ENCODE measurements around the gene CCM2. TPM values are rescaled to one million over a fixed set of nuclear protein-coding genes. Genes with fewer than 3 reads are reported as not detected.

CCM2 gene
- total RNA-seq, 2 experiments from 2014 or later: 58.9 to 89.1 TPM

GRCh38 chr7:45122975-45123860, 123.2 kb downstream of the CCM2 start:
- POLR2A ChIA-PET: interaction anchor here (0.6 to 2.2 kb wide), 4 partner anchors 9 to 141 kb away, joined by 3 to 7 read pairs (median 3); partner anchors contain the start of gene TBRG4
- Histone ChIP-seq H4K20me1 (ENCODE audit: insufficient read depth, low read length) (no peaks in the 10 kb centered on the region), H3K4me3 (ENCODE audit: low read depth, low read length, poor library complexity, severe bottlenecking) (no peak overlapping the region), H3K27ac (ENCODE audit: low read depth, low read length, poor library complexity, severe bottlenecking) (no peak overlapping the region), H3K9me3 (ENCODE audit: low read length) (no peaks in the 10 kb centered on the region), H3K4me2 (ENCODE audit: low read length) (no peak overlapping the region), H3K36me3 (ENCODE audit: insufficient read depth, low read length) (no peaks in the 10 kb centered on the region), H3K9me2 (ENCODE audit: insufficient read depth, low read length) (no peaks in the 10 kb centered on the region), H3K79me2 (ENCODE audit: insufficient read depth, low read depth, low read length) (no peaks in the 10 kb centered on the region), H2AFZ (ENCODE audit: low read length) (peak overlapping the region; percentile 59), H3K4me1 (ENCODE audit: insufficient read depth, low read length, poor library complexity, severe bottlenecking) (peaks cover 18% of the 10 kb centered on the region)
- no peak for DNase-seq (ENCODE audit: low spot score)
- CTCF ChIA-PET (ENCODE audit: unreplicated experiment): no interaction called here
- intact Hi-C loops (cut with micrococcal nuclease; ENCODE audit: unreplicated experiment): no loop called here
- TF ChIP-seq, protein P1, sequence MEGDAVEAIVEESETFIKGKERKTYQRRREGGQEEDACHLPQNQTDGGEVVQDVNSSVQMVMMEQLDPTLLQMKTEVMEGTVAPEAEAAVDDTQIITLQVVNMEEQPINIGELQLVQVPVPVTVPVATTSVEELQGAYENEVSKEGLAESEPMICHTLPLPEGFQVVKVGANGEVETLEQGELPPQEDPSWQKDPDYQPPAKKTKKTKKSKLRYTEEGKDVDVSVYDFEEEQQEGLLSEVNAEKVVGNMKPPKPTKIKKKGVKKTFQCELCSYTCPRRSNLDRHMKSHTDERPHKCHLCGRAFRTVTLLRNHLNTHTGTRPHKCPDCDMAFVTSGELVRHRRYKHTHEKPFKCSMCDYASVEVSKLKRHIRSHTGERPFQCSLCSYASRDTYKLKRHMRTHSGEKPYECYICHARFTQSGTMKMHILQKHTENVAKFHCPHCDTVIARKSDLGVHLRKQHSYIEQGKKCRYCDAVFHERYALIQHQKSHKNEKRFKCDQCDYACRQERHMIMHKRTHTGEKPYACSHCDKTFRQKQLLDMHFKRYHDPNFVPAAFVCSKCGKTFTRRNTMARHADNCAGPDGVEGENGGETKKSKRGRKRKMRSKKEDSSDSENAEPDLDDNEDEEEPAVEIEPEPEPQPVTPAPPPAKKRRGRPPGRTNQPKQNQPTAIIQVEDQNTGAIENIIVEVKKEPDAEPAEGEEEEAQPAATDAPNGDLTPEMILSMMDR (conservative IDR thresholded peaks at IDR 0.05; ENCODE audit: low read length): no peak
- TF ChIP-seq EZH2phosphoT487 (IDR thresholded peaks at IDR 0.05; ENCODE audit: borderline replicate concordance, low read depth, low read length): no peak
- BruUV-seq (replicated peaks): no TSS peak

GRCh38 chr7:45123913-45124710, 124.1 kb downstream of the CCM2 start:
- no peak overlapping the region for H3K27ac ChIP-seq (ENCODE audit: low read depth, low read length, poor library complexity, severe bottlenecking)
- DNase-seq (ENCODE audit: low spot score): no peak
- peak overlapping the region; percentile 59 for H2AFZ ChIP-seq (ENCODE audit: low read length)
- TF ChIP-seq EZH2phosphoT487 (IDR thresholded peaks at IDR 0.05; ENCODE audit: borderline replicate concordance, low read depth, low read length): no peak
- BruUV-seq (replicated peaks): no TSS peak
- no peaks in the 10 kb centered on the region for H3K36me3 ChIP-seq (ENCODE audit: insufficient read depth, low read length)
- no peaks in the 10 kb centered on the region for H3K9me2 ChIP-seq (ENCODE audit: insufficient read depth, low read length)
- no peaks in the 10 kb centered on the region for H4K20me1 ChIP-seq (ENCODE audit: insufficient read depth, low read length)
- no peaks in the 10 kb centered on the region for H3K79me2 ChIP-seq (ENCODE audit: insufficient read depth, low read depth, low read length)
- ChIA-PET POLR2A (interaction anchor here (0.6 to 2.2 kb wide), 5 partner anchors 10 to 370 kb away, joined by 3 to 7 read pairs (median 3); partner anchors contain the start of gene TBRG4), CTCF (ENCODE audit: unreplicated experiment) (no interaction called here)
- peaks cover 9% of the 10 kb centered on the region for H3K4me1 ChIP-seq (ENCODE audit: insufficient read depth, low read length, poor library complexity, severe bottlenecking)
- no peak overlapping the region for H3K4me3 ChIP-seq (ENCODE audit: low read depth, low read length, poor library complexity, severe bottlenecking)
- H3K9me3 ChIP-seq (ENCODE audit: low read length): no peaks in the 10 kb centered on the region
- intact Hi-C loops (cut with micrococcal nuclease; ENCODE audit: unreplicated experiment): no loop called here
- no peak overlapping the region for H3K4me2 ChIP-seq (ENCODE audit: low read length)

GRCh38 chr7:45125193-45125904, 125.3 kb downstream of the CCM2 start:
- Histone ChIP-seq H3K27ac (ENCODE audit: low read depth, low read length, poor library complexity, severe bottlenecking) (no peak overlapping the region), H3K4me3 (ENCODE audit: low read depth, low read length, poor library complexity, severe bottlenecking) (no peak overlapping the region), H3K9me3 (ENCODE audit: low read length) (no peaks in the 10 kb centered on the region), H3K9me2 (ENCODE audit: insufficient read depth, low read length) (no peaks in the 10 kb centered on the region), H2AFZ (ENCODE audit: low read length) (no peak overlapping the region), H3K36me3 (ENCODE audit: insufficient read depth, low read length) (no peaks in the 10 kb centered on the region), H3K79me2 (ENCODE audit: insufficient read depth, low read depth, low read length) (no peaks in the 10 kb centered on the region), H3K4me1 (ENCODE audit: insufficient read depth, low read length, poor library complexity, severe bottlenecking) (peaks cover 6% of the 10 kb centered on the region), H4K20me1 (ENCODE audit: insufficient read depth, low read length) (no peaks in the 10 kb centered on the region), H3K4me2 (ENCODE audit: low read length) (no peak overlapping the region)
- ChIA-PET CTCF (ENCODE audit: unreplicated experiment) (no interaction called here), POLR2A (no interaction called here)
- DNase-seq (ENCODE audit: low spot score): no peak
- TF ChIP-seq, protein P1 (conservative IDR thresholded peaks at IDR 0.05; ENCODE audit: low read length): no peak
- TF ChIP-seq EZH2phosphoT487 (IDR thresholded peaks at IDR 0.05; ENCODE audit: borderline replicate concordance, low read depth, low read length): no peak
- BruUV-seq (replicated peaks): no TSS peak
- intact Hi-C loops (cut with micrococcal nuclease; ENCODE audit: unreplicated experiment): no loop called here
